ENCODE measurements around the gene LCNL1.
"Not testable (repeated sequence)": the region's sequence is repeated elsewhere in the genome, so short reads cannot be mapped to it uniquely, and the experiment has no call there.

LCNL1 gene

GRCh38 chr9:137032858-137033257, 50.1 kb downstream of the LCNL1 start:
- peaks cover 16% of the 10 kb centered on the region; the same call in 1 of the 2 replicates for H3K27me3 ChIP-seq (ENCODE audit: insufficient read depth, low read depth)
- H4K20me1 ChIP-seq (ENCODE audit: insufficient read depth) = no peaks in the 10 kb centered on the region
- no peak overlapping the region for H3K27ac ChIP-seq
- H3K4me3 ChIP-seq (IDR thresholded peaks at IDR 0.05; ENCODE audit: insufficient read depth, low read depth, low read length) = no peak overlapping the region
- no peak overlapping the region for H2AFZ ChIP-seq (ENCODE audit: low read depth)
- peaks cover 44% of the 10 kb centered on the region for H3K4me1 ChIP-seq (ENCODE audit: low read depth, poor library complexity, severe bottlenecking)
- no peak overlapping the region for H3K4me2 ChIP-seq
- H3K9ac ChIP-seq = no peak overlapping the region
- no peaks in the 10 kb centered on the region for H3K36me3 ChIP-seq (ENCODE audit: insufficient read depth)
- TF ChIP-seq, protein P1, sequence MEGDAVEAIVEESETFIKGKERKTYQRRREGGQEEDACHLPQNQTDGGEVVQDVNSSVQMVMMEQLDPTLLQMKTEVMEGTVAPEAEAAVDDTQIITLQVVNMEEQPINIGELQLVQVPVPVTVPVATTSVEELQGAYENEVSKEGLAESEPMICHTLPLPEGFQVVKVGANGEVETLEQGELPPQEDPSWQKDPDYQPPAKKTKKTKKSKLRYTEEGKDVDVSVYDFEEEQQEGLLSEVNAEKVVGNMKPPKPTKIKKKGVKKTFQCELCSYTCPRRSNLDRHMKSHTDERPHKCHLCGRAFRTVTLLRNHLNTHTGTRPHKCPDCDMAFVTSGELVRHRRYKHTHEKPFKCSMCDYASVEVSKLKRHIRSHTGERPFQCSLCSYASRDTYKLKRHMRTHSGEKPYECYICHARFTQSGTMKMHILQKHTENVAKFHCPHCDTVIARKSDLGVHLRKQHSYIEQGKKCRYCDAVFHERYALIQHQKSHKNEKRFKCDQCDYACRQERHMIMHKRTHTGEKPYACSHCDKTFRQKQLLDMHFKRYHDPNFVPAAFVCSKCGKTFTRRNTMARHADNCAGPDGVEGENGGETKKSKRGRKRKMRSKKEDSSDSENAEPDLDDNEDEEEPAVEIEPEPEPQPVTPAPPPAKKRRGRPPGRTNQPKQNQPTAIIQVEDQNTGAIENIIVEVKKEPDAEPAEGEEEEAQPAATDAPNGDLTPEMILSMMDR (conservative IDR thresholded peaks at IDR 0.05; ENCODE audit: low read depth, low read length) = no peak
- H3K79me2 ChIP-seq (ENCODE audit: insufficient read depth, low read depth) = no peaks in the 10 kb centered on the region

DNA sequence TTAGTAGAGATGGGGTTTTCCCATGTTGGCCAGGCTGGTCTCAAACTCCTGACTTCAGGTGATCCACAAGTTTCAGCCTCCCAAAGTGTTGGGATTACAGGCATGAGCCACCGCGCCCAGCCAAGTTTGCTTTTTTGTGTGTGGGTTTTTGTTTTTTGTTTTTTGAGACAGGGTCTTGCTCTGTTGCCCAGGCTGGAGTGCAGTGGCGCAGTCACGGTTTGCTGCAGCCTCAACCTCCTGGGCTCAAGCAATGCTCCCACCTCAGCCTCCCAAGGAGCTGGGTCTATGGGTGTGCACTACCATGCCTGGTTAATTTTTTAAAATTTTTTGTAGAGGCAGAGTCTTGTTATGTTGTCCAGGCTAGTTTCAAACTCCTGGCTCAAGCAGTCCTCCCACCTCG, 50.7 kb downstream of the LCNL1 start:
- H3K79me2 ChIP-seq (ENCODE audit: insufficient read depth, low read depth); H4K20me1 ChIP-seq (ENCODE audit: insufficient read depth); H3K4me3 ChIP-seq (IDR thresholded peaks at IDR 0.05; ENCODE audit: insufficient read depth, low read depth, low read length); H3K27ac ChIP-seq; H3K9ac ChIP-seq; H3K4me2 ChIP-seq; H3K36me3 ChIP-seq (ENCODE audit: insufficient read depth); H2AFZ ChIP-seq (ENCODE audit: low read depth): not testable (repeated sequence)
- Histone ChIP-seq H3K4me1 (ENCODE audit: low read depth, poor library complexity, severe bottlenecking) (peaks cover 42% of the 10 kb centered on the region), H3K27me3 (ENCODE audit: insufficient read depth, low read depth) (peaks cover 22% of the 10 kb centered on the region; the same call in 1 of the 2 replicates)

- no peak overlapping the region for H3K27ac ChIP-seq
- peaks cover 35% of the 10 kb centered on the region for H3K4me1 ChIP-seq (ENCODE audit: low read depth, poor library complexity, severe bottlenecking)
- no peak overlapping the region for H3K4me3 ChIP-seq (IDR thresholded peaks at IDR 0.05; ENCODE audit: insufficient read depth, low read depth, low read length)
- peak overlapping the region; percentile 76 for H2AFZ ChIP-seq (ENCODE audit: low read depth)
- H3K4me2 ChIP-seq = peak overlapping the region; percentile 74
- TF ChIP-seq, protein P1 (conservative IDR thresholded peaks at IDR 0.05; ENCODE audit: low read depth, low read length) = no peak
- no peak overlapping the region for H3K9ac ChIP-seq
- peaks cover 29% of the 10 kb centered on the region for H3K27me3 ChIP-seq (ENCODE audit: insufficient read depth, low read depth)
- no peaks in the 10 kb centered on the region for H4K20me1 ChIP-seq (ENCODE audit: insufficient read depth)
- no peaks in the 10 kb centered on the region for H3K36me3 ChIP-seq (ENCODE audit: insufficient read depth)
- H3K79me2 ChIP-seq (ENCODE audit: insufficient read depth, low read depth) = no peaks in the 10 kb centered on the region
Measured at GRCh38 chr9:137034039-137034708, 51.4 kb downstream of the LCNL1 start.

DNA sequence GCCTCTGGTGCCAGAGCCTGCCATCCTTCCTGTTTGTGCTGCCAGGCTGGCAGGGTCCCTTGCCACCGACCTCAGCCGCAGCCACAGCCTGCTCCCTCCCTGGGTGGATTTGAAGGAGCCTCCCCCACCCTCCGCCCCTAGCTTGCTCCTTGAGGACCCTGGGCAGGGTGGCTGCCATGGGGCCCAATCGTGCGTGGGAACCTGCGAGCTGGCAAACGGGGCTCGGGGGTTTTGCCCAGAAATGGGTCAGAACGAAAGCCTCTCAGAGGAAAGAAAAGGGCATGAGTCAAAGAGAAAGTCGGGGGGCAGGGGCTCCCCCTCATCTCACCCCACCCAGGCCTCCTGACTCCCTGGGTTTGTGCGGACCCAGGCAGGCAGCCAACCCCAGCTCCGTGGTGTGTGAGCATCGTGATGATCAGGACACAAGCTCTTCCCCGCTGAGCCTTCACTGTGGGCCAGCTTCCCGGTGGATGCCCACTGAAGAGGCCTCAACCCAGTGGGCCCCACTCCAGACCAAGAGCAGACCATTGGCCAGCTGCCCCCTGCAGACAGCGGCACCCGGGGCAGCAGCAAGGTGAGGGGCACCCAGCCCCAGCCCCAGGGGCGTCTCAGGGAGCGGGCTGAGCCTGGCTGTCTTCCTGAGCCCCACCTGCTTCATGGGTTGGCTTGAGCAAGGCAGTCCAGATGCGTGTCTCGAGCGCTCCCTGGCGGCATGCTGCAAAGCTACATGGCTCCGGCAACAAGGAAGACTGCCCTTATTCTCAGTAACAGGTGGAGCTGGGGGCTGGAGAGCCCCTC, 52.1 kb downstream of the LCNL1 start:
- H3K9ac ChIP-seq = no peak overlapping the region

More for the DNA sequence above, 52.1 kb downstream of the LCNL1 start:
- Histone ChIP-seq H3K79me2 (ENCODE audit: insufficient read depth, low read depth) (no peaks in the 10 kb centered on the region), H3K27me3 (ENCODE audit: insufficient read depth, low read depth) (peaks cover 36% of the 10 kb centered on the region), H4K20me1 (ENCODE audit: insufficient read depth) (no peaks in the 10 kb centered on the region), H2AFZ (ENCODE audit: low read depth) (peak overlapping the region; percentile 76), H3K36me3 (ENCODE audit: insufficient read depth) (no peaks in the 10 kb centered on the region), H3K4me2 (peak overlapping the region; percentile 74), H3K4me1 (ENCODE audit: low read depth, poor library complexity, severe bottlenecking) (peaks cover 28% of the 10 kb centered on the region), H3K4me3 (IDR thresholded peaks at IDR 0.05; ENCODE audit: insufficient read depth, low read depth, low read length) (no peak overlapping the region), H3K27ac (no peak overlapping the region)
- TF ChIP-seq, protein P1 (conservative IDR thresholded peaks at IDR 0.05; ENCODE audit: low read depth, low read length) = peak; percentile 86
